GM12864 (cell line): ENCODE results near the gene FNDC3A.

Source experiments
- DNase-seq: peaks from one replicate; pipeline ENCODE4 v3.0.0-alpha.2; 2011; ENCODE audit warnings: low read depth
- H3K4me3 ChIP-seq: 2 replicates; pipeline ENCODE4 v1.5.1; 2011; ENCODE audit warnings: mild to moderate bottlenecking, low read depth, low read length, control low read depth
- CTCF ChIP-seq: IDR thresholded peaks from 2 replicates; pipeline ENCODE4 v1.5.1; 2011; ENCODE audit warnings: low read depth, mild to moderate bottlenecking, moderate library complexity, low read length, control low read depth, inconsistent platforms; ENCODE audit errors: missing control alignments

The FNDC3A gene

GRCh38 chr13:49217962-49218492 is 242.3 kb downstream of the FNDC3A start:
- no peak for DNase-seq
- TF ChIP-seq CTCF = no peak
- no peak overlapping the region for H3K4me3 ChIP-seq

GRCh38 chr13:49218493-49219051 is 242.9 kb downstream of the FNDC3A start:
- no peak for TF ChIP-seq CTCF
- H3K4me3 ChIP-seq = no peak overlapping the region
- DNase-seq = no peak

GRCh38 chr13:49219647-49220035 is 243.9 kb downstream of the FNDC3A start:
- no peak overlapping the region for H3K4me3 ChIP-seq
- TF ChIP-seq CTCF = no peak
- no peak for DNase-seq

GRCh38 chr13:49220036-49220855 is 244.5 kb downstream of the FNDC3A start, which contains the start of gene MLNR:
TSS of gene MLNR (plus strand) at chr13:49220338. CDS start at chr13:49220338, 0 bp downstream.
- H3K4me3 ChIP-seq = peak within 1 kb of the TSS; percentile 31
- no peak for DNase-seq
- TF ChIP-seq CTCF = peak; percentile 39

- TF ChIP-seq CTCF = no peak
- H3K4me3 ChIP-seq = peak overlapping the region; percentile 31
- no peak for DNase-seq
Observed at GRCh38 chr13:49220856-49221589, 245.3 kb downstream of the FNDC3A start.

GRCh38 chr13:49221590-49221965 is 245.9 kb downstream of the FNDC3A start:
- DNase-seq = no peak
- TF ChIP-seq CTCF = no peak
- no peak overlapping the region for H3K4me3 ChIP-seq
